PC-9 (cell line): ENCODE measurements around the gene MXRA5. TPM values are rescaled to one million over a fixed set of nuclear protein-coding genes. Genes with fewer than 3 reads are reported as not detected.
A peak's percentile ranks its signal among the peaks of the same experiment; 100 is the strongest.

Experiments used
- BruUV-seq: library from RNA; stranded (reverse); fragments of 400-500 nt; replicated peaks from 2 replicates; lab custom pipeline; 2021; lab: Mats Ljungman, UMichigan
- CTCF ChIA-PET: fragments of 300-600 bp; sonication (Branson Sonifier 250); formaldehyde crosslinking; loops from one replicate; lab custom pipeline; 2022; ENCODE audit warnings: antibody characterized with exemption; lab: Charles Lee
- POLR2A ChIA-PET: fragments of 300-600 bp; sonication (Branson Sonifier 250); formaldehyde crosslinking; loops from one replicate; lab custom pipeline; 2022; ENCODE audit warnings: antibody characterized with exemption; ENCODE audit not compliant: unreplicated experiment; lab: Charles Lee
- DNase-seq, 2 experiments: peaks; one replicate each; pipeline versions ENCODE4 v3.0.0 to v3.0.0-alpha.2; 2015 to 2022; ENCODE audit warnings: mixed read lengths in 1 of 2
- H2AFZ ChIP-seq: fragments of 200-600 bp; sonication (generic); 2 replicates; pipeline ENCODE4 v1.8.1; 2017; ENCODE audit warnings: antibody characterized with exemption
- H3F3A ChIP-seq: fragments of 200-600 bp; sonication (generic); 2 replicates; pipeline ENCODE4 v1.8.1; 2017; ENCODE audit warnings: antibody characterized with exemption, mild to moderate bottlenecking, low read depth; ENCODE audit not compliant: insufficient read depth
- H3K27ac ChIP-seq: fragments of 200-600 bp; sonication (generic); 2 replicates; pipeline ENCODE4 v1.6.1; 2016; ENCODE audit warnings: mixed run types
- H3K27me3 ChIP-seq: fragments of 200-600 bp; sonication (generic); 2 replicates; pipeline ENCODE4 v1.6.1; 2016; ENCODE audit warnings: low read depth, mixed run types; ENCODE audit not compliant: insufficient read depth
- H3K36me3 ChIP-seq: fragments of 200-600 bp; sonication (generic); 2 replicates; pipeline ENCODE4 v1.6.1; 2016; ENCODE audit warnings: low read depth, mixed run types
- H3K4me1 ChIP-seq: fragments of 200-600 bp; sonication (generic); replicated peaks from 2 replicates; pipeline ENCODE4 v1.6.1; 2016; ENCODE audit warnings: mixed run types; ENCODE audit not compliant: insufficient read depth
- H3K4me2 ChIP-seq: fragments of 200-600 bp; sonication (generic); 2 replicates; pipeline ENCODE4 v1.6.1; 2017; ENCODE audit warnings: mixed run types
- H3K4me3 ChIP-seq: fragments of 200-600 bp; sonication (generic); 2 replicates; pipeline ENCODE4 v1.6.1; 2016; ENCODE audit warnings: mixed run types
- H3K79me2 ChIP-seq: fragments of 200-600 bp; sonication (generic); 2 replicates; pipeline ENCODE4 v1.6.1; 2017; ENCODE audit warnings: low read depth, mixed run types
- H3K9me2 ChIP-seq: fragments of 200-600 bp; sonication (generic); 2 replicates; pipeline ENCODE4 v1.8.1; 2017; ENCODE audit warnings: mild to moderate bottlenecking; ENCODE audit not compliant: insufficient read depth
- H3K9me3 ChIP-seq: fragments of 200-600 bp; sonication (generic); 2 replicates; pipeline ENCODE4 v1.8.1; 2016; ENCODE audit warnings: low read depth; ENCODE audit not compliant: insufficient read depth
- H4K20me1 ChIP-seq: fragments of 200-600 bp; sonication (generic); 2 replicates; pipeline ENCODE4 v1.8.1; 2017; ENCODE audit not compliant: insufficient read depth
- EZH2 ChIP-seq: fragments of 200-600 bp; sonication (generic); IDR thresholded peaks from 2 replicates; pipeline ENCODE4 v1.8.0; 2017; ENCODE audit warnings: antibody characterized with exemption, low read depth
- intact Hi-C: fragments of 100-400 bp; cut with micrococcal nuclease; formaldehyde crosslinking; loops from one replicate; pipeline ENCODE4 v1.10.0; 2022; ENCODE audit not compliant: unreplicated experiment
- total RNA-seq: library from RNA; stranded (reverse); gene quantifications from 2 replicates; pipeline ENCODE4 v1.2.3, GENCODE V29; 2021
- TF ChIP-seq, protein P1 (sequence below): fragments of 200-600 bp; sonication (generic); conservative IDR thresholded peaks from 2 replicates; pipeline ENCODE4 v1.6.1; 2017; ENCODE audit warnings: mixed run types, antibody characterized with exemption, mild to moderate bottlenecking, moderate library complexity

The MXRA5 gene
- total RNA-seq, 1 experiment from 2014 or later = not detected

DNA sequence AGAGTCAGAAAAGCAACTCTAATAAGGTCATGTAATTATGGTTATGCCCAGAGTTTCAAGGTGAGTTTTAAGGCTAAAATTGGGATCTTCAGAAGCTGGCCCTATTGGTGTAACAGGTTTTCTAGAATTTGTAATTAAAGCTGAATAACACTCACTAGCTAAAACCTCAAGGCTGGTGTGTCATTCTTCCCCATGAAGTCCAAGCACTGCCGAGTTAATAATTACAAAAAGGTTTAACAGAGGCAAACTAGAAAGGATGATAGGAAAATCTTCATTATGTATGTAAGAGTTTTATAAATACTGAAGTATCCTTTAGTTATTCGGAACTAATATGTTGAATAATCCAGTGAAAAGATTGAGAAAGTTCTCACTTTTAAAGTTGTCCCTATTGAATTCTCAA, 34.3 kb downstream of the MXRA5 start:
- no peak overlapping the region for H2AFZ ChIP-seq
- H3K9me3 ChIP-seq = no peaks in the 10 kb centered on the region
- TF ChIP-seq EZH2 = no peak
- no peak overlapping the region for H3K27ac ChIP-seq
- POLR2A ChIA-PET = no interaction called here
- H3K36me3 ChIP-seq = no peaks in the 10 kb centered on the region
- no peaks in the 10 kb centered on the region for H4K20me1 ChIP-seq
- no TSS peak for BruUV-seq
- H3K27me3 ChIP-seq = no peaks in the 10 kb centered on the region
- H3F3A ChIP-seq = no peaks in the 10 kb centered on the region
- no peaks in the 10 kb centered on the region for H3K4me1 ChIP-seq
- CTCF ChIA-PET = no interaction called here
- no peak for DNase-seq
- no peak overlapping the region for H3K4me3 ChIP-seq
- no peaks in the 10 kb centered on the region for H3K9me2 ChIP-seq
- intact Hi-C loops = no loop called here
- H3K79me2 ChIP-seq = no peaks in the 10 kb centered on the region
- H3K4me2 ChIP-seq = no peak overlapping the region

DNA sequence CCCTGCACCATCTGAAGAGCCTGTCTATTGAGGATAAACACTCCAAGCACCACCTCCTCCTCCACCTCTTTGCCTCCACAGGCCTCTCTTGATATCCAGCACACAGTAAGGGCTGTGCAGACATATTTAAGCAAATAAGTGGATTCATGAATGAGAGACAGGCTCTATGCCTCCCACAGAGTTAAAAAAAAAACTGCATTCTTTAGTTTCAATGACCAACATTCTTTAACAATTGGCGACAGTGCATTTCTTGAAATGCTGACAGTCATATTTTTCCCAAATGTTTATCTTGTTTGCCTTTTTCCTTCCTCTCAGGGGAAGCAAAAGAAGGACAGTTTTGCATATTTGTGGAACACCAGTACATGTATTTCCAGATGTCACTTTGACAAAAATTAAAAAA, 38.6 kb downstream of the MXRA5 start:
- no peaks in the 10 kb centered on the region for H3K4me1 ChIP-seq
- intact Hi-C loops = no loop called here
- H3K27me3 ChIP-seq = no peaks in the 10 kb centered on the region
- POLR2A ChIA-PET = no interaction called here
- no peak overlapping the region for H2AFZ ChIP-seq
- CTCF ChIA-PET = no interaction called here
- H3K9me3 ChIP-seq = no peaks in the 10 kb centered on the region
- H3K4me2 ChIP-seq = no peak overlapping the region
- no peaks in the 10 kb centered on the region for H3K9me2 ChIP-seq
- H4K20me1 ChIP-seq = no peaks in the 10 kb centered on the region
- DNase-seq = no peak
- BruUV-seq = no TSS peak
- no peak overlapping the region for H3K4me3 ChIP-seq
- H3F3A ChIP-seq = no peaks in the 10 kb centered on the region
- H3K27ac ChIP-seq = no peak overlapping the region
- no peaks in the 10 kb centered on the region for H3K79me2 ChIP-seq
- no peaks in the 10 kb centered on the region for H3K36me3 ChIP-seq
- no peak for TF ChIP-seq EZH2
- TF ChIP-seq, protein P1, sequence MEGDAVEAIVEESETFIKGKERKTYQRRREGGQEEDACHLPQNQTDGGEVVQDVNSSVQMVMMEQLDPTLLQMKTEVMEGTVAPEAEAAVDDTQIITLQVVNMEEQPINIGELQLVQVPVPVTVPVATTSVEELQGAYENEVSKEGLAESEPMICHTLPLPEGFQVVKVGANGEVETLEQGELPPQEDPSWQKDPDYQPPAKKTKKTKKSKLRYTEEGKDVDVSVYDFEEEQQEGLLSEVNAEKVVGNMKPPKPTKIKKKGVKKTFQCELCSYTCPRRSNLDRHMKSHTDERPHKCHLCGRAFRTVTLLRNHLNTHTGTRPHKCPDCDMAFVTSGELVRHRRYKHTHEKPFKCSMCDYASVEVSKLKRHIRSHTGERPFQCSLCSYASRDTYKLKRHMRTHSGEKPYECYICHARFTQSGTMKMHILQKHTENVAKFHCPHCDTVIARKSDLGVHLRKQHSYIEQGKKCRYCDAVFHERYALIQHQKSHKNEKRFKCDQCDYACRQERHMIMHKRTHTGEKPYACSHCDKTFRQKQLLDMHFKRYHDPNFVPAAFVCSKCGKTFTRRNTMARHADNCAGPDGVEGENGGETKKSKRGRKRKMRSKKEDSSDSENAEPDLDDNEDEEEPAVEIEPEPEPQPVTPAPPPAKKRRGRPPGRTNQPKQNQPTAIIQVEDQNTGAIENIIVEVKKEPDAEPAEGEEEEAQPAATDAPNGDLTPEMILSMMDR = no peak

DNA sequence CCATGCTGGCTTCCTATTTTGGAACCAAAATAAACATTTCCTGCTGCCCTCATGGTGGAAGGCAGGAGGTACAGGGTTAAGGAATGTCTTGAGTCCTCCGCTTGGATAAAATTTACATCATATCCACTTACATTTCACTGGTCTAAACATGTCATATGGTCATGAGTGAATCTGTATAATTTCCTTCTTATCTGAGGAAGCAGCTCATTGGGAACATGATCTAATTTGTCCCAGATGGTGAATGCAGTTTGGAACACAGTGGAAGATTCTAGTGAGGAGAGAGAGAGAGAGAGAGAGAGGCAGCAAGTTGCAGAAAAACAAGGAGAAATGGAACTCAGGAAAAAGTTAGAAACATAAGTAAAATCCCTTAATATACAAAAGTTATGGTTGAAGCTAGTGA, 46.8 kb downstream of the MXRA5 start:
- ChIA-PET POLR2A (no interaction called here), CTCF (no interaction called here)
- TF ChIP-seq, protein P1 = no peak
- TF ChIP-seq EZH2 = no peak
- no peaks in the 10 kb centered on the region for H4K20me1 ChIP-seq
- H3K27ac ChIP-seq = no peak overlapping the region
- H3K4me1 ChIP-seq = no peaks in the 10 kb centered on the region
- H3K79me2 ChIP-seq = no peaks in the 10 kb centered on the region
- intact Hi-C loops = no loop called here
- H3K36me3 ChIP-seq = no peaks in the 10 kb centered on the region
- no peaks in the 10 kb centered on the region for H3K9me3 ChIP-seq
- no TSS peak for BruUV-seq
- no peak overlapping the region for H2AFZ ChIP-seq
- H3F3A ChIP-seq = no peaks in the 10 kb centered on the region
- no peaks in the 10 kb centered on the region for H3K27me3 ChIP-seq
- no peak overlapping the region for H3K4me2 ChIP-seq
- H3K4me3 ChIP-seq = no peak overlapping the region
- DNase-seq = no peak
- no peaks in the 10 kb centered on the region for H3K9me2 ChIP-seq

DNA sequence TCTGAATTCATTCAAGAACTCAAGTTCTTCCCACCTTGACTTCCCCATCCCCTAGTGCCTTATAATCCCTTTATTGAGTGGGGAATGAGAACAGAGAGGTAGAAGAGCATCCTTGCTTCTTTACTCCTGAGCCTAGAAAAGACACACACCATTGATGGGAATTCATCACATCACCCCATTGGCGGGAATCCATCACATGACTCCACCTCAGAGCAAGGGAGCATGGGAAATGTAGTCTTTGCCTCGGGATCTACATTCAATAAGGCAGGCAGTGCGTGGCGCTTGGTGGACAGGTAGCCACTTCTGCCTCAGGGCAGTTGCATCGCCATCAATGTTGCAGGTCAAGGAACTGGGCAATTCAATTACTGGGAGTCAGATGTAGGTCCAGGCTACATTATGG, 50.7 kb downstream of the MXRA5 start:
- H3K36me3 ChIP-seq = no peaks in the 10 kb centered on the region
- no TSS peak for BruUV-seq
- H3K4me1 ChIP-seq = no peaks in the 10 kb centered on the region

More for the DNA sequence above, 50.7 kb downstream of the MXRA5 start:
- no peak overlapping the region for H3K4me2 ChIP-seq
- intact Hi-C loops = no loop called here
- H3K9me2 ChIP-seq = no peaks in the 10 kb centered on the region
- no peak overlapping the region for H3K4me3 ChIP-seq
- ChIA-PET CTCF (no interaction called here), POLR2A (no interaction called here)
- no peaks in the 10 kb centered on the region for H3F3A ChIP-seq
- no peaks in the 10 kb centered on the region for H3K9me3 ChIP-seq
- DNase-seq = peak in 1 of 2 experiments; percentile 0
- H3K27me3 ChIP-seq = no peaks in the 10 kb centered on the region
- no peaks in the 10 kb centered on the region for H4K20me1 ChIP-seq
- H3K27ac ChIP-seq = no peak overlapping the region
- TF ChIP-seq, protein P1 = no peak
- no peak for TF ChIP-seq EZH2
- no peaks in the 10 kb centered on the region for H3K79me2 ChIP-seq
- no peak overlapping the region for H2AFZ ChIP-seq
